ENCODE data around the gene TSC2. TPM values are rescaled to one million over a fixed set of nuclear protein-coding genes. Genes with fewer than 3 reads are reported as not detected.
"Not testable (repeated sequence)": the region's sequence is repeated elsewhere in the genome, so short reads cannot be mapped to it uniquely, and the experiment has no call there.

The TSC2 gene
- total RNA-seq, 1 donor from 2014 or later = 49.6 TPM

- peak; percentile 91 for DNase-seq (ENCODE audit: low read depth)
Observed at GRCh38 chr16:2009791-2010510, 37.8 kb upstream of the TSC2 start, which contains the start of gene ZNF598. ZNF598 (minus strand) TSS chr16:2009821.

DNA sequence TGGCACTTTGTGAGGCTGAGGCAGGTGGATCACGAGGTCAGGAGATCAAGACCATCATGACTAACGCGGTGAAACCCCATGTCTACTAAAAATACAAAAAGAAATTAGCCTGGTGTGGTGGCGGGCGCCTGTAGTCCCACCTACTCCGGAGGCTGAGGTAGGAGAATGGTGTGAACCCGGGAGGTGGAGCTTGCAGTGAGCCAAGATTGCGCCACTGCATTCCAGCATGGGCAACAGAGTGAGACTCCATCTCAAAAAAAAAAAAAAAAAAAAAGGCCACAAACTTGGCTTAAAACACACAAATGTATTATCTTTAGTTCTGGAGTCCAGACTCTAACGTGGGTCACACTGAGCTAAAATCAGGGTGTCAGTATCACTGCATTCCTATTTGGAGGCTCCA lies 36.1 kb upstream of the TSC2 start:
- not testable (repeated sequence) for DNase-seq (ENCODE audit: low read depth)

- DNase-seq (ENCODE audit: low read depth) = no peak
Observed at GRCh38 chr16:2013527-2013926, 34.3 kb upstream of the TSC2 start.

- no peak for DNase-seq (ENCODE audit: low read depth)
Observed at GRCh38 chr16:2015117-2015946, 32.5 kb upstream of the TSC2 start.

DNA sequence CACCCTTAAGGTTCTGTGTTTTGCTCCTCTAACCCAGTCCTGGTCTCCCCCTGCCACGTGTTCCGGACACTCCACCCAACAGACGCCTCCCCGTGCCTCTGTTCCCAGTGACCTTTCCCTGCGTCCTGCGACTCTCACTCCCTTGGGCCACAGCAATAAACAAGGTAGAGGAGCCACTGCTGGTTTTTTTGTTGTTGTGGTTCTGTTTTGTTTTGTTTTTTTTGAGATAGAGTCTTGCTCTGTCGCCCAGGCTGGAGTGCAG lies 31.9 kb upstream of the TSC2 start:
- no peak for DNase-seq (ENCODE audit: low read depth)

DNA sequence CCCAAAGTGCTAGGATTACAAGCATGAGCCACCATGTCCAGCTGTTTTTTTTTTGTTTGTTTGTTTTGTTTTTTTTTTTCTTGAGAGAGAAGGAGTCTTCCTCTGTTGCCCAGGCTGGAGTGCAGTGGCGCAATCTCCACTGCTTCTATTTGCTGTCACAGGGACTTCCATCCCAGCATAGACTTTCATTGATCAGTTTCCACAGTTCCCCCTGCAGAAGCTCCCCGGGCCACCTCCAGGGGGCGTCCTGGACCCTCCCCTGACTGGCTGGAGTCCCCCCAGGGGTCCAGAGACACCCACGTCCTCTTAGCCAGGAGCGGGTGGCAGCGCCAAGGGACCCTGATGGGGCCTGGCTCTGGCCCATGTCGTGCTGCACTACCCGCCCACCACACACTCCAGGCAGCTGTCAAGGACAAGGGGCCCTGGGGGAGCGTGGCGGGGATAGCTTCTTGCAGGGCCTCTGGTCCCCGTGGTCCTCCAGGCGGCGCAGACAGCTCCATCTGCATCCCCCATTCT lies 31.3 kb upstream of the TSC2 start:
- no peak for DNase-seq (ENCODE audit: low read depth)

DNA sequence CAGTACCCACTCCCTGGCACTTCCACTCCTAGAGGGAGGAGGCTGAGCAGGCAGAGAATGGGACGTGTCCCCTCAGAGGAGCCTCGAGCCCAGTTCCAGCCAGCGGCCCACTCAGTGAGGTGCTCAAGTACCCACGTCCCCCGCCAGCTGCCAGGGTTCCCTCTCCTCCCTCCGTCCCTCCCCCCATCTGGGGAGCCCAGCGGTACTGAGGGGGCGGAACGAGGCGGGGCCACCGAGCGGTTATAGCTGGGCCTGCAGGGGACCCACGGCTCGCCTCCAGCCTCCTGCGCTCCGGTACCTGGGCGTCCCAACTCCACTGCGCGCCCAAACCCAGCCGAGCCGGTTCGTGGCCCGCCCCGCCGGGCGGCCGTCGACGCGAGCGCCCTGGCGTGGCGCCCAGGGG lies 28.3 kb upstream of the TSC2 start, which contains the start of gene NPW:
Gene NPW, plus strand, starts transcription at position 268 of the 403 bp plus-strand sequence.
- no peak for DNase-seq (ENCODE audit: low read depth)

- no peak for DNase-seq (ENCODE audit: low read depth)
Observed at GRCh38 chr16:2019921-2020831, 27.6 kb upstream of the TSC2 start.

DNA sequence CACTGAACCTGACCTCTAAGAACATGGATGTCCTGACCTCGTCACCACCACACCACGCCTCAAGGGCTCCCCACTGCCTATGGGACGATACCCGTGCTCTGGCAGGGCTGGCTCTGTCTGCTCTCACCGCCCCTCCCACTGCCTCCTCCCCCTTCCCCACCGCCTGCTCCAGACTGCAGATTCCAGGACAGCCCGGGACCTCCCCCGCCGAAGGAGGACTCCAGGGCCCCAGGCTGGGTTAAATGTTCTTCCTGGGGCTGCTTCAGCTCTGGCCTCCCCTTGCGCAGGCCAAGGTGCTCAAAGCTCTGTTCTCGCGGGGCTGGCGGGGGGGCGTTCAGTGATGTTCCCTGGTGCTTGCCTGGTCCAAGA lies 25.1 kb upstream of the TSC2 start:
- no peak for DNase-seq (ENCODE audit: low read depth)

- DNase-seq (ENCODE audit: low read depth) = peak; percentile 88
Observed at GRCh38 chr16:2023092-2024031, 24.4 kb upstream of the TSC2 start.

DNA sequence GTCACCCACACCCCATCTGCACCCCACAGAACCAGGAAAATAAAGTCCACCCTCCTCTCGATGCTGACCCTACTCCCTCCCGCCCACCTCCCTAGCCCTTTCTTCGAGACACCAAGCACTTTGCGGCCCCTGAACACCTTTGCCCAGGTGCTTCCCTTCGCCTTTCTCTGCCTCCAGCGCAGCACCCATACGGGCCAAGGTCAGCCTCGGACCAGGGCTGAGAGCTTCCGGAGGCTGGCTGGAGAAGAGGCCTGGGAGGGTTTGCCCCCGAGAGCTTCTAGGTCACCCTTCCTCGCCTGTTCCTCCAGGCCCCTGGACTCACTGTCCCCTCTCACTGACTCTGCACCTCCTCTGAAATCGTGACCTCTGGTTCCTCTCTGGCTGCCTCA lies 23.8 kb upstream of the TSC2 start:
- no peak for DNase-seq (ENCODE audit: low read depth)

GRCh38 chr16:2025251-2025650 lies 22.5 kb upstream of the TSC2 start:
- no peak for DNase-seq (ENCODE audit: low read depth)

- no peak for DNase-seq (ENCODE audit: low read depth)
Observed at GRCh38 chr16:2025878-2026460, 21.8 kb upstream of the TSC2 start.

DNA sequence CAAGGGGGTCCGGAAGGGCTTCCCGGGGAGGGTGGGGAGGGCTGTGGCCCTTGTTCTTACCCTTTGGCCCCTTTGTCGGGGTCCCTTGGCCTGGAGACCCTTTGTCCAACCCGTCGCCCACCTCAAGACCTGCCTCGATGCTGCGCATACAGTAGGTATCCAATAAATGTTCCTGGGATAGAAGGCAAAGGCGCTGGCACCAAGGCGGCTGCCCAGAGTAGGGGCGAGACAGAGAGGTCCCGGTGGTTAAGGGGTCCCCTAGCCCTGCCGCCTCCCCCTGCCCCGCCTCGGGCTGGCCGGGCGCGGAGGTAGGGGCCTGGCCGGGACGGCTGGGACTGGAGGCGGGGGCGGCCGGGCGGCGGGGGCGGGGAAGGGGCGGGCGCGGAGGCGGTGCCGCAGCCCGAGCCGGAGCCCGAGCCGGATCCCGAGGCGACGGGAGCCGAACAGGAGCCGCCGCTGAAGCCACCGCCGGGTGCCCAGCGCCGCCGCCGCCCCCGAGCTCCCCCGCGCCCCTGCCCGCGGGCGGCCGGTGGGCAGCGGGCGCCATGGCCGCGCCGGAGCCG lies 21.2 kb upstream of the TSC2 start, which contains the start of gene NHERF2:
Gene NHERF2, plus strand, starts transcription at position 442 of the 563 bp plus-strand sequence. Its CDS starts 104 bp downstream, at position 546.
- no peak for DNase-seq (ENCODE audit: low read depth)

- DNase-seq (ENCODE audit: low read depth) = no peak
Observed at GRCh38 chr16:2027024-2028010, 20.5 kb upstream of the TSC2 start.

DNA sequence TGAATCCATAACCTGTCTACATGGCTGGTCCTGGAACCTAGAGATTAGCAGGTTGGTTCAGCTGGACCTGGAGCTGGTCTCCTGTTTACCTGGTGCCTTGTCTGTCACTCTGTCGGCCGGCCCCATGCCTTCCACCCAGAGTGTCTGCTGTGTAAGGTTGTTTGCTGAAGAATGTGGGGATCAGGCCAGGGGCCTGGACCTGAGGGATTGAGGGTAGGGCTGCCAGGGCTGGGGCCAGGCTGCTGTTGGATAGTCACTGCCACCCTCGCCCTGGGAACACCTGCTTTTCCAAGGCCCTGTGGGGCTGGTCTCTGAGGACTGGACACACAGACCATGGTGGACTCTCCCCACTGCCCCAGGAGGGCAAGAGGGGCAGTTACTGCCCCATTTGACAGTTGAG lies 19.6 kb upstream of the TSC2 start:
- no peak for DNase-seq (ENCODE audit: low read depth)

- no peak for DNase-seq (ENCODE audit: low read depth)
Observed at GRCh38 chr16:2028620-2029220, 19.1 kb upstream of the TSC2 start.

DNA sequence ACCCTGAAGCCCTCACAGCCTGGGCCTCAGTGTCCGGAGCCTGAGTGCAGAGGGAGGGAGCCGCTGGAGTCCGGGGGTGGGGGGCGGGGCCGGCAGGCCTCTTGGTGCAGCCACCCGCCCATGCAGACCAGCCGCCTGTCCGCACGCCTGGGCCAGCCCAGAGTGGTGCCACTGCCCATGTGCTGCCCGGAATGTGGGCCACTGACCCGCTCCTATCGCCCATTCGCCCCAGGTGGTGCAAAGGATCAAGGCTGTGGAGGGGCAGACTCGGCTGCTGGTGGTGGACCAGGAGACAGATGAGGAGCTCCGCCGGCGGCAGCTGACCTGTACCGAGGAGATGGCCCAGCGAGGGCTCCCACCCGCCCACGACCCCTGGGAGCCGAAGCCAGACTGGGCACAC lies 18.4 kb upstream of the TSC2 start:
- DNase-seq (ENCODE audit: low read depth) = no peak

All from myocyte (in vitro differentiated cells).